Renal cortex interstitium (tissue), 11 donors: Measurements from ENCODE around the gene PTPRC. TPM values are rescaled to one million over a fixed set of nuclear protein-coding genes. Genes with fewer than 3 reads are reported as not detected.

Source experiments
- DNase-seq, 11 donors: peaks; one replicate each; pipeline ENCODE4 v3.0.0-alpha.2; 2013; ENCODE audit warnings: low read depth in 9 of 11, low spot score in 4 of 11; ENCODE audit errors: extremely low read depth in 1 of 11
- polyA plus RNA-seq, 3 donors: library from polyadenylated mRNA; unstranded; fragments of 120-200 nt; gene quantifications; one replicate each; pipeline ENCODE4 v1.2.1, GENCODE V29; 2013; ENCODE audit not compliant: insufficient read length in 3 of 3

The PTPRC gene
- polyA plus RNA-seq, 3 donors: 5.4 to 6.4 (median 5.6) TPM

DNA sequence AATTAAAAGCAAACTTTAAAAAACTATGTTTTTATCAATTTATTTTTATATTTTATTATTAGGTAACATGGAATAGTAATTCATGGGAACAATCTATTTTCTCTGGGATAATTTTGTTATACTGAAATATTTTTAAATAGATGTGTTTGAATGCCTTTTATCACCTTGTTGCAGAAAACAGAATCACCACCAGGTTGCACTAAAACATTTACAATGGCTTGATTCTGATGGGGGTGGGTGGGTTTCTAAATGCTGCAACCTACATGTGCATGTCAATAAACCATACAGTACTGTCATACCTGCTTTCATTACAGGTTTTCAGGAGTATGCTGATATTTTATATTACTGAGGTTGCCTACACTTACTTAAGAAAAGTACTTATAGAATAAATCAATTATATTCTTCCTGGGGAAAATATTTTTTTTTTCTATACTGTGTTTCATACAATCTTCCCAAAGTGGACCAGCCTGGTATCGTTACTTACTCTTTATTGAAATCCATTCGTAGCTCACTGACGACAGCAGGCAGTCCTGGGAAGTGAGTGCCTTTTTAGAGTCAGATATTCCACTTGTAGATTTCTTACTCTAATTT is 132.8 kb downstream of the PTPRC start:
- DNase-seq: peak in 6 of 11 donors; percentile 12 to 45 (median 26)

DNA sequence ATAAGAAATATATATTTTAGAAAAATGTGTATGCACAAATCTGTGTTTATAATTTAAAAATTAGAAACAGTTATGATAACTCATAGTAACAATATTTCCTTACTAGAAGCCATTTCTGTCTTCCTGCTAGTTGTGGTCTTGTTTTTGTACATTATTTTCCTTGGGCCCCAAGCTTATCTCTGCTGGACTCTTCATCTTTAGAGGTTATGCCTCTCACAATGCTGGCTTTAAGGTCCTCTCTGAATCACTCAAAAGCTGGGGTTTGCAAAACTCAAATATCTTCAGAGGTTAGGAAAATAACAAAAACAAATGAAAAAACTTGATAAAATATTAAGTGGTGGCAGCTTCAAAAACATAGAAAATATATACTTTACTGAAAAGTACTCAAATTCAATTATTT is 133.8 kb downstream of the PTPRC start:
- DNase-seq: no peak

- no peak for DNase-seq
These were observed 134.2 kb downstream of the PTPRC start for GRCh38 chr1:198773030-198773429.

- DNase-seq: no peak
These were observed 134.7 kb downstream of the PTPRC start for GRCh38 chr1:198773523-198773922.

DNA sequence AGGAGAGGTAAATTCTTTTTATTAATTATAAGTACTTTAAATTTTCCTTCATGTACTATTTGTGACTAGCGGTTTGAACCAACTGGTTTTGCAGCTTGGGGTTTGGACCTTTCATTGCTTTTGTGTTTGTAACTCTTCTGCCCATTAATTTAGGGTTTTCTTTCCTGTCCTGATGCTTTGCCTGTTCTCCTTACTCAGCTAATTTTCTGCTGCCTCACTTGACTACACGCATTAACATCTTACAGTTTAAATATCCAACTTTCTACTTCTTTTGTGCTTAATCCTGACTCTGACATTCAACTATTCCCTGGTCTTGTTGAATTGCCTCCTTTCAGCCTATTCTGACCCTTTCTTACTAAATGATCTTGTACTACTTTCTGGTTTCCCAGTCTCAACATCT is 135.6 kb downstream of the PTPRC start:
- no peak for DNase-seq

DNA sequence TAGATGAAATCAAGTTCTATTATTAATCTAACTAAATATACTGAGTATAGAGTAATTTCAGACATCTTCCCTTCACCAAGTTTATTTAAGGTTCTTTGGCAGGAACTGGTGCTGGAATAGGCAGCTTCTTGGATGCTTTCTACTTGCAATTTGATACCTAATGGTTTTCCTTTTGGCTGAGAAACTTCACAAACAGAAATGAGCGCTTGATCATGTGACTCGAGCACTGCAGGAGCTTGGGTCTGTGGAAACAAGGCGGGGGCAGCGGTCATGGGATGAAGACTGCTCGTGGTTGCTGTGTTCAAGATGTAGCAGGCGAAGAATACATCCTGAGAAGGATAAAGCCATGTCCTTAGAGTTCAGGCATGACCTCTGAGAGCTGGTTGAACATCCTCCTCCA is 136.8 kb downstream of the PTPRC start:
- no peak for DNase-seq

GRCh38 chr1:198776602-198777029 is 137.8 kb downstream of the PTPRC start:
- DNase-seq: no peak

DNA sequence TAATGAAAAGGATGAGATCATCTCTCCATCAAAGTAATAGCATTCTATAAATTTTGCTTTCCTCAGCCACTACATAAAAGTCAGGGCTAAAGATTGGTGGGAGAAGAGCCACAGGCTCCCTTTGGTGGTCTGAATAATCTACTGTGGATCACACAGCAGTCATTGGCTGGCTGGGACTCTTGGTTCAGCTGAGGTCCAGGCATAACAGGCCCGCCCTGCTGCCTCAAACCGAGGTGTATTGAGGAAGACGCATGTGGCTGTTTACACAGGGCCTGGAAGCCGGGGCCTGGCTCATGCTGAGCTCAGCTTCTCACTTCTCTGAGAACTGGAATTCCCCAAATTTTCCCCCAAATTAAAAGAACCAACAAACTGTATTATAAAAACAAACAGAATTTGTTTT is 139.2 kb downstream of the PTPRC start:
- DNase-seq: no peak

DNA sequence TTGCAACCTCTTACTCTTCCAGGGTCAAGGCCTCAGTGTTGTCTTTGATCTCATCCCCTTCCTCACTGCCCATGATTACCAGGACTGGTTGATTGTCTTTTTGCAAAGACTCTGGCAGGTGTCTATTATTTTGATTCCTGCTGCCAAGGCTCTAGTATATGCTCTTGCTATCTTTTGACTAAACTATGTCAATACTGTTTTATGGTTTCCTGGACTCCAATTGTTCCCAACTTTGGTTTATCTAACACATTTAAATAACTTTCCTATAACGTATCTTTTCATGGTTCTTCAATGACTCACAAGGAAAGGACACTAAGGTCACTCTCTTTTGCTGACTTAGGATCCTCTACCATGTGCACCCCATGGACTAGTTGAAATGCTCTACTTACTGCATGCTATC is 141.5 kb downstream of the PTPRC start:
- DNase-seq: no peak

DNA sequence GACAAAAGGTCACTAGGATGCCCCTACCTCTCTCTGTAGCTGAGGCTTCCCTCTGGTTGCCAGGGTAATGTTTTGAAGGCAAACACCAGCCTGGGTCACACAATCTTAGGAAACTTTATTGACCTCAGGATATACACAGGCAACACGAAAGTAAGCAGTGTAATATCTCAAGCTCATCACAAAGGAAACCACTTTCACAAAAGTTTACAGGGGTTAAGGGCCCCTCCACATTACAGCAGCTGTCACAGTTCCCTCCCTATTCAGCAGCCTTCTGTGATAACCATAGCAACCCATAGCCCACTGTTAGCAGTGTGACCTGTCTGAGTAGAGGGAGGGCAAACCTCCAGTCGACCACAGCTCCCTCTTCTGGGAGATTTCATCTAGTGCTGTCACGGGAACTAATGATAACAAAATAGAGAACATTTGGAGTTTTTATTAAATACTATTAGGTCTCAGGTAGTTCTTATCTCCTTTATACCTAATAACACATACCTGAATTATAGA is 149.8 kb downstream of the PTPRC start:
- peak in 3 of 11 donors; percentile 7 to 12 (median 12) for DNase-seq

- DNase-seq: no peak
These were observed 154.9 kb downstream of the PTPRC start for GRCh38 chr1:198793714-198794113.

DNA sequence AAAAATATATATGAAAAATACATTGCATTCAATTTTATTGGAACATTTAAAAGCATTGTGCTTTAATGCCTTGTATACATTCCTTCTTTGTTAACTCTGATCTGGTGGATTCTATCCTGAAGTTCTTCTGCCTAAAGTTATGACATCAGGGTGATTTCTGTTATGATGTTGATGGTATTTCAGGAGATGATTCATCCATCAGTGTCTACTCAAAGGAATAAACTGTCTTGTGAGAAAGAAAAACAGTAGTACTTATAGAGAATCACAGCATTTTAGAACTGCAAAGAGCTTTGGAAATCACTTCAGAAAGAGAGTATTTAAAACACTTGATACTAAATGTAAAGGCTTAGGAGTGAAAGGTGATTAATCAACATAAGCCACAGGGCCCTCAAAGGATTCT is 155.7 kb downstream of the PTPRC start:
- no peak for DNase-seq

DNA sequence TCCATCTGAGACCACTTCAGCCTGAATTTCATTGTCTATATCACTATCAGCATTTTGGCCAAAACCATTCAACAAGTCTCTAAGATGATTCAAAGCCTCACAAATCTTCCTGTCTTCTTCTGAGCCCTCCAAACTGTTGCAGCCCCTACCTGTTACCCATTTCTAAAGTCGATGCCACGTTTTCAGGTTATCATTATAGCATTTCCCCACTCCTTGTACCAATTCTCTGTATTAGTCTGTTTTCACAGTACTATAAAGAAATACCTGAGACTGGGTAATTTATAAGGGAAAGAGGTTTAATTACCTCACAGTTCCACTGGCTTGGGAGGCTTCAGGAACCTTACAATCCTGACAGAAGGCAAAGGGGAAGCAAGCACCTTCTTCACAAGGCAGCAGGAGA is 158.8 kb downstream of the PTPRC start:
- no peak for DNase-seq

DNA sequence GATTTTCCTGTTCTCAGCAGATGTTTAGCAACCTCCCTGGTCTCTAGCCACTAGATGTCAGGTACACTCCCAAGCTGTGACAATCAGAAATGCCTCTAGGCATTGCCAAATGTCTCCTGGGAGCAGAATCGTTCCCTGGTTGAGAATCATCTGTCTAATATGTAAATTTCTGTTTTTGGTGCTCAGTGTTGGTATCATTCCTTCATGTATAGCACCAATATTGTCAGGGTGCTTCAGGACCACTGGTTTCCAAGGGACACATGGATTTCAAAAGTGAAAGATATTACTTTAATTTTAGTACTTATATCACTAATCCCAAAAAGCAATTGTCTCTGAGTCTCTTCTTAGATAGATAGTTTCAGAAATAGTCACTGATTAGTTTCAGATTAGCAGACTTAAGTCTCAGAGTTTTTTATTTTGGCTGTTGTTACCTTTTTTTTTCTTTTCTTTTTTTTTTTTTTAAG is 160.1 kb downstream of the PTPRC start:
- no peak for DNase-seq

DNA sequence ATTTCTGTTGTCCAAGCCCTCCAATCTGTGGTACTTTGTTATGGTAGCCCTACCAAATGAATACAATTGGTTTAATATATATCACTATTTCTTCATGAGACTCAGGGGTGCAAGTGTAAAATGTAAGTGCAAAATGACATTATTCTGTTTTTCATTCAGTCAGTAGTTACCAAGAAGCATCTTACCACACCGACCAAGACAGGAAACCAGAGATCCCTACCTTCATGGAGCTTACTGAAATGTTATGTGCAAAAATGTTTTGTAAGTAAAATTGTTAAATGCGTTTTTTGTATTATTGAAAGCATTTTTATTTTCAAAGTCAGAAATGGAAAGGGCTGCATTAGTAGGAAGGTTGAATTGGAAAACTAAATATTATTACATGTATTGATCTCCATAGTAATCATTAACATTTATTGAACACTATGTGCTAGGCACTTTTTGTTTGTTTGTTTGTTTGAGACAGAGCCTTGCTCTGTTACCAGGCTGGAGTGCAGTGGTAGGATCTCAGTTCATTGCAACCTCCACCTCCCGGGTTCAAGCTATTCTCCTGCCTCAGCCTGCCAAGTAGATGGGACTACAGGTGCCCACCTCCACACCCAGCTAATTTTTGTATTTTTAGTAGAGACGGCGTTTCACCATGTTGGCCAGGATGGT is 166.8 kb downstream of the PTPRC start:
- DNase-seq: no peak

GRCh38 chr1:198806861-198807260 is 168.0 kb downstream of the PTPRC start:
- no peak for DNase-seq

Other genes with a start within 250 kb of the PTPRC start
- 1 to 10 TPM; 2.6 to 6.7 (median 4.4) TPM for gene ATP6V1G3, start 98.4 kb upstream of the PTPRC start, polyA plus RNA-seq